NAMALWA (cell line): ENCODE data around the gene CCDC174.

Source experiments
- DNase-seq: peaks from one replicate; pipeline ENCODE4 v3.0.0-alpha.2; 2015; ENCODE audit warnings: low spot score

CCDC174 gene

DNA sequence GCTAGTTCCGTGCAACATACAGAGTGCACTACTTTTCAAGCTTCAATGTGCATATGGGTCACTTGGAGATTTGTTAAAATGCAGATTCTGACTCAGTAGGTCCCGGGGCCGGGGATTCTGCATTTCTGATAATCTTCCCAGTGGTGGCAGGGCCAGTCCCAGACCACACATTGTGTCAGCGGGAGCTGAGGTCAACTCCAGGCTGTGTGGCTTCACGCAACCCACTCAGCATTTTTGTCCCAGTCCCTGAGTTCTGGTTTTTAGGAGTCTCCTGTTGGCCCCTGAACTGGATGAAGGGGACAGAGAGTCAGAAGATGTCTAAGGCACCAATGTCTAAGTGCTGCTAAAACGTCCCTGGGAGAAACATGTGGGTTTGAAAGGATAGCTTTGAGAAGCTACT lies 26.1 kb upstream of the CCDC174 start:
- DNase-seq = no peak

- DNase-seq = no peak
Observed at GRCh38 chr3:14627815-14628214, 23.7 kb upstream of the CCDC174 start.

- DNase-seq = no peak
Observed at GRCh38 chr3:14628406-14628805, 23.2 kb upstream of the CCDC174 start.

GRCh38 chr3:14630404-14631100 lies 21.0 kb upstream of the CCDC174 start:
- DNase-seq = no peak

GRCh38 chr3:14631101-14631497 lies 20.5 kb upstream of the CCDC174 start:
- no peak for DNase-seq

DNA sequence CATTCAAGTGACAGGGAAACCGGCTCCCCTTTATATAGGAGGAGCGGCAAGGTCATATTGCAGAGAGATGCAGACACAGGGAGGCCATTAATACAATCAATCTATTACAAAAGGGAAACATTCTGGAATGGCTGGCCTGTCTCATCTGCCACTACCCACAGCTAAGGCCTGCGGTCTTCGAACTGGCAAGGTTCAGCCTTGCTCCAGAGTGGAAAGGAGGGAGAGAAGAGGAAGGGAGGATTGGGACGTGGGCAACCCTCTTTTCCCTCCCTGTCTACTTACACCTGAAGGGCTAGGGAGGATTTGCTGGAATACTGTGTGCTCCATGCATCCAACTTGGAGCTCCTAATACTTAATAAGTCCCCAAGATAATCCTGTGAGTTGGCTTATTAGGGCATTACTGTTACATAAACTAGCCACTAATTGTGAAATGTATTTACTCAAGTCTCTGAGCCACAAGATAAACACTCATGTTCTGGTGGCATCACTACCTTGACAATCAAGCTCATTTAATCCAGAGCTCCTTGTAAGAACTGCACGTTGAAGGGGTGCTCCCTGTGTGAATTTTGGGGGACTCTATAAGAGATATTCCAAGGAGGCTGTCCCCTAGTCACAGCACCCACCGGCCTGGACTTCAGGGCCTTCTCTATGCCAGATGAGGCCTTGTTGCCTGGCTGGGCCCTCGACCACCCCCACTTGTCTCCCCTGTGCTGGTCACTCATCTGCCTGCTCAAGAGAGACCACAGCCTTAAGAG lies 19.7 kb upstream of the CCDC174 start:
- DNase-seq = no peak

GRCh38 chr3:14632442-14632930 lies 19.1 kb upstream of the CCDC174 start:
- no peak for DNase-seq

DNA sequence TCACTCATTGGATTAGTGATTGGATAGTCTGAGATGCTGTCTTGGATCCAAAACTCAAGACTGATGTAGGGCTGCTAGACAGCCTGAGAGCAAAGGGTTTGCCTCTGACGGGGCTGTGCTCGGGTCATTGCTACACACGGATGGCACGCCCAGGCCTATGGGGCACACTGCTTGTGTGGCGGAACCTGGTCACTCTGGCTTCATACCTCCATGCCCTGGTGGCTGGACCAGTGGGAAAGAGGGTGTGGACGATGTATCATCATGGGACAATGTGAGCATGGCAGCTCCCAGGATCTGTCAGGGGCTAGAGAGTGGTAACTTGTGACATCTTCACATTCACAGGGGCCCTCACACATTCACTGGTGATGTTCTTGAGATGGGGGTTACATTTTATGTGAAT lies 18.1 kb upstream of the CCDC174 start:
- no peak for DNase-seq

DNA sequence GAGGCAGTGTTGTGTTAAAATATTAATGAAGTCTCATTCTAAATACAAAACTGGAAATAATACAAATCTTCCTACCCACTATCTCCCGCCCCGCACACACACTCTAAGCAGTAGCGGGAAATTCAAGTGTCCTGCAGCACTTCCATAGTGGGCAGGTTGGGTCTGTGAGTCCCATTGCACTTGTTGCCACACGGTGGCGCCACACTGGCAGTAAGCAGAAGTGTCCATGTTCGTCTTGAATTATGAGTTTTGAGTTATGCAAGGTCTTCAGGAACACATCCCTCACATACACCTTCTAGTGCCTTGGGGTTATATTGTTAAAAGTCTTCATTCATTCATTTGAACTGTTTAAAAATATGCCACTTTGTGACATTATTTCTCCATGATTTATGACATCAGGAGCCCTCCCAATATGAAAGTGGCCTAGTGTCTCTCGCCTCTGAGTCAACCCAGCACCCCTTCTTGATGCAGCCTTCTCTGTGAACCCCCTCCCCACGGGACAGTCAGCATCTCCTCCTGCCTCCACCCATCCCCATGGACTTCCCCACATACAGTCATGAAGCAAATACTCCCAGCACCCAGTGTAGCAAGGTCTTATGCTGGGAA lies 17.6 kb upstream of the CCDC174 start:
- peak; percentile 76 for DNase-seq

GRCh38 chr3:14634763-14635400 lies 16.7 kb upstream of the CCDC174 start:
- no peak for DNase-seq

DNA sequence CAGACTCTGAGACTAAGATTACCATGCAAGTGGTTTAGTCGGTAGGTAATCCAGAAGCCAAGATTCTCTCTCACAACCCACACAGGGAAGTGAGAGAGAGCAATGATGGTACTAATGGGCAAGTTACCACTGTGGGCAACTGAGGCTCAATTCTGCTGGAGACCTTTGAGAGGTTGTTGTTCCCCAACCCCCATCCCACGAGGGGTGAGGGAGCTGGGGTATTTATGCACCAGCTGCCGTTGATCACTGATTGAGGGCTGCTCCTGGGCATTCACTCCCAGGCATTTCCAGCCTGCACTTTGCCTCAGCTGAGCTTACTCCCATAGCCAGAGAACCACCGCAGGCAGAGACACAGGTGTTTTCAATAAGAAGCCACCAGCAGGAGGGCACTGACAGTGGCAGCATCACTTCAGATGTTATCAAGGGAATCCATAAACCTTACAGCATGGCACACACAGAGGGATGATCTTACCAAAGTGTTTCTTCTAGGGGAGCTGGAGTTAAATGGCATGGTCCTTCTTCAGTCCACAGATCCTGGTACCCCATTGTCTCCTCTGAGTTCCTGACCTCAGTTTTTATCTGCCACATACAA lies 15.0 kb upstream of the CCDC174 start:
- DNase-seq = no peak

GRCh38 chr3:14640157-14640562 lies 11.4 kb upstream of the CCDC174 start:
- no peak for DNase-seq

DNA sequence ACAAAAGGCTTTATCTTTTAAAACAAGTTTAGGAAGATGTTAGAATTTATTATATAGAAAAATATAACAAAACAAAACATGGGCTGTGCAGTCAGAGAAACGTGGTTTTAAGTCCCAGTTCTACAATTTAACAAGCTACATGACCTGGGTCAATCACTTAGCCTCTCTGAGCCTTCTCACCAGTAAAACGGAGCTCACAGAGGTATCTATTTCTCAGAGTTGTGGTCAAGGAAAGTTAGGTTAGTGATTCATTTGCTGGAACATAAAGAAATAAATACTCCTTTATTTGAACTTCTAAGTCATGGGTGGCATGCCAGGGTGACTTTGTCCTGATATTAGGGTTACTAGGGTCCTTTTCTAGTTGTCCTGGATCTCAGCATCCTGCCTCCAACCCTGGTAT lies 10.8 kb upstream of the CCDC174 start:
- no peak for DNase-seq

GRCh38 chr3:14641346-14641745 lies 10.2 kb upstream of the CCDC174 start:
- DNase-seq = no peak

GRCh38 chr3:14645453-14645852 lies 6.1 kb upstream of the CCDC174 start:
- DNase-seq = no peak

DNA sequence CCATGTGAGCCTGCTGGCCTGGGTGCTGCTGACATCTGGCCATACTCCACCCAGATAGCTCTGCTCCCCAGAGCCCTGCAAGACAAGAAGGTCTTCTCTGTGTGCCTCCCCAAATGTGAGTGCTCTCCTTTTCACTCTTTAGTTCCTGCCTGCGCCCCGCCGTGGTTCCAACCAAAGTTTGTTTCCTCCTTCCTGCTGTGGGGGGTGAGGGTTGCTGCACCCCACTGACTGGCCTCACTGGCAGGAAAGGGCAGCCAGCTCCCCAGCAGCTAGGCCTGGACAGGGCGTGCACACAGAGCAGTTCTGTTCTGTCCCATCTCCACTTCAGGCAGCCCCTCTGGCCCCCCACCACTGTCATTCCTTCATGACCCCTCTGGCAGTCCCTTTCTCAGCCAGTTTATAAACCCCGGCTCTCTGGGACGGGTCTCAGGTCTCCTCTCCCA lies 5.4 kb upstream of the CCDC174 start:
- DNase-seq = no peak

- no peak for DNase-seq
Observed at GRCh38 chr3:14646589-14647413, 4.8 kb upstream of the CCDC174 start.

- DNase-seq = no peak
Observed at GRCh38 chr3:14647976-14648955, 3.3 kb upstream of the CCDC174 start.

DNA sequence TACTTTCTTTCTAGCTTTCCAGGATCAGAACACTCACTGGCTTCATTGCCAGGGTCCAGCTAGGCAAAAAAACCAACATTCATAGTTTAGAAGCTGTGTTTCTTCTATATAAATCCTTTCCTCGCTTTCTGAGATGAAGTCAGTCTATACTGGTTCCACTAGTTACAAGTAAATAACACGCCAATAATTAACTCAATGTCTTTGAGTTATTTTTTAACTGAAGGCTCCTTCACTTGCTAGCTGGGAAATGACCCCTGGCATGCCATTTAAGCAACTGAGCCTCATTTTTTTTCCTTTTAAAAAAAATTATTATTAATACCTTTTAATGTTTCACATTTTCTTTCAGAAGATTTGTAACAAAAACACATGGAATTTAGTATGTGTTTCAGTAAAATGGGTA lies 2.1 kb upstream of the CCDC174 start:
- no peak for DNase-seq

GRCh38 chr3:14650193-14650592 lies 1.4 kb upstream of the CCDC174 start:
- DNase-seq = no peak
